ENCODE results near the gene STARD6.
"Not testable (repeated sequence)": the region's sequence is repeated elsewhere in the genome, so short reads cannot be mapped to it uniquely, and the experiment has no call there.

STARD6 gene

GRCh38 chr18:54389143-54389505, 31.5 kb upstream of the STARD6 start:
- TF ChIP-seq, protein P1, sequence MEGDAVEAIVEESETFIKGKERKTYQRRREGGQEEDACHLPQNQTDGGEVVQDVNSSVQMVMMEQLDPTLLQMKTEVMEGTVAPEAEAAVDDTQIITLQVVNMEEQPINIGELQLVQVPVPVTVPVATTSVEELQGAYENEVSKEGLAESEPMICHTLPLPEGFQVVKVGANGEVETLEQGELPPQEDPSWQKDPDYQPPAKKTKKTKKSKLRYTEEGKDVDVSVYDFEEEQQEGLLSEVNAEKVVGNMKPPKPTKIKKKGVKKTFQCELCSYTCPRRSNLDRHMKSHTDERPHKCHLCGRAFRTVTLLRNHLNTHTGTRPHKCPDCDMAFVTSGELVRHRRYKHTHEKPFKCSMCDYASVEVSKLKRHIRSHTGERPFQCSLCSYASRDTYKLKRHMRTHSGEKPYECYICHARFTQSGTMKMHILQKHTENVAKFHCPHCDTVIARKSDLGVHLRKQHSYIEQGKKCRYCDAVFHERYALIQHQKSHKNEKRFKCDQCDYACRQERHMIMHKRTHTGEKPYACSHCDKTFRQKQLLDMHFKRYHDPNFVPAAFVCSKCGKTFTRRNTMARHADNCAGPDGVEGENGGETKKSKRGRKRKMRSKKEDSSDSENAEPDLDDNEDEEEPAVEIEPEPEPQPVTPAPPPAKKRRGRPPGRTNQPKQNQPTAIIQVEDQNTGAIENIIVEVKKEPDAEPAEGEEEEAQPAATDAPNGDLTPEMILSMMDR (IDR thresholded peaks at IDR 0.05; ENCODE audit: low read depth, low read length, missing control alignments) = no peak
- no peak overlapping the region for H3K4me3 ChIP-seq (replicated peaks; ENCODE audit: low read depth, low read length)
- DNase-seq (ENCODE audit: extremely low read depth, low read depth) = no peak

GRCh38 chr18:54388203-54389142, 30.8 kb upstream of the STARD6 start:
- TF ChIP-seq, protein P1 (IDR thresholded peaks at IDR 0.05; ENCODE audit: low read depth, low read length, missing control alignments) = no peak
- H3K4me3 ChIP-seq (replicated peaks; ENCODE audit: low read depth, low read length) = no peak overlapping the region
- peak; percentile 98 for DNase-seq (ENCODE audit: extremely low read depth, low read depth)

DNA sequence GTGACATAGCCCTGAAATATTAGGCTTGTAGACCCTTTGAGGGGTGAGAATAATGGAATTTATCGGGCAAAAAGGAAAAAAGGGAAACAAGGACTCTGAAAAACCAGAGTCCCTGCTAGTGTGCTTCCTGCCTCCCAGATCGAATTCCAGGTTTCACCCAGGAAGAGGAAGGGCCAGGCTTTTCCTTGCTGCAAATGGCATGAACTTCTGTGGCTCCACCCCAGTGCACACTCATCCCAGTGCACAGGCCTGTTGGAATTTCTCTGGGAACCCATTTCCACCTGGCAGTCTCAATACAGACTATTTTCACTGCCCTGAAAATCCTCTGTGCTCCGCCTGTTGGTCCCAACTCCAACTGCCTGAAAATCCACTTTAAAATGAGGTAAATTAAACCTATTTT, 30.0 kb upstream of the STARD6 start:
- TF ChIP-seq, protein P1 (IDR thresholded peaks at IDR 0.05; ENCODE audit: low read depth, low read length, missing control alignments) = no peak
- no peak overlapping the region for H3K4me3 ChIP-seq (replicated peaks; ENCODE audit: low read depth, low read length)
- DNase-seq (ENCODE audit: extremely low read depth, low read depth) = peak; percentile 27

DNA sequence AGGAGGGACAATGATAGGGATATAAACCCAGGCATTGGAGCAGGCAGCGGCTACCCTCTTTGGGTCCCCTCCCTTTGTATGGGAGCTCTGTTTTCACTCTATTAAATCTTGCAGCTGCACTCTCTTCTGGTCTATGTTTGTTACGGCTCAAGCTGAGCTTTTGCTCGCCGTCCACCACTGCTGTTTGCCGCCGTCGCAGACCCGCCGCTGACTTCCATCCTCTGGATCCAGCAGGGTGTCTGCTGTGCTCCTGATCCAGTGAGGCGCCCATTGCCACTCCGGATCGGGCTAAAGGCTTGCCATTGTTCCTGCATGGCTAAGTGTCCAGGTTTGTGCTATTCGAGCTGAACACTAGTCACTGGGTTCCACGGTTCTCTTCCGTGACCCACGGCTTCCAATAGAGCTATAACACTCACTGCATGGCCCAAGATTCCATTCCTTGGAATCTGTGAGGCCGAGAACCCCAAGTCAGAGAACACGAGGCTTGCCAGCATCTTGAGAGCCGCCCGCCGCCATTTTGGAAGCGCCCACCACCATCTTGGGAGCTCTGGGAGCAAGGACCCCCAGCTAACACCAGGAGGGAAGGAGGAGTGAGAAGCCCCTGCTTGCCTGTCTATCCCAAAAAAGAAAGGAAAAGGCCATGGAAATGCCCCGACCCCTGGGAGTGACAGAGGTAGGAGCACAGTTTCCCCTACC, 29.3 kb upstream of the STARD6 start:
- DNase-seq (ENCODE audit: extremely low read depth, low read depth); H3K4me3 ChIP-seq (replicated peaks; ENCODE audit: low read depth, low read length): not testable (repeated sequence)

DNA sequence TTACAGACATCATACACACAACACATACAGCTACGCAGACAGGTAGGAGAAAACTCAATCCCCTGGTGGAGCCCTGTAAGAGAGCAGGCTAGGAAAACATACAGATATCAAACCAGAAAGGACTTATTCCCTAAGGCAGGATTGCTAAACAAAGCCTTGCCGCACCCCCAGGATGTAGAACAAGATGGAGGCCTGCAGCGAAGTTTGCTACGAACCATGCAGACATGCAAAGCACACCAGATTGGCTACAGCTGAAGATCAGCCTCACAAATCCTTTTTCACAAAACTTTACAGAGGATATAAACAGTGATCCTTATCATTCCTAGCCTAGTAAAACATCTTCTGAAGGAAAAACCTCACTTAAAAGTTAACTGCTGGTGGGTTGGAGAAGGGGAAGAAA, 28.4 kb upstream of the STARD6 start:
- DNase-seq (ENCODE audit: extremely low read depth, low read depth) = no peak
- H3K4me3 ChIP-seq (replicated peaks; ENCODE audit: low read depth, low read length) = no peak overlapping the region
- TF ChIP-seq, protein P1 (IDR thresholded peaks at IDR 0.05; ENCODE audit: low read depth, low read length, missing control alignments) = no peak

DNA sequence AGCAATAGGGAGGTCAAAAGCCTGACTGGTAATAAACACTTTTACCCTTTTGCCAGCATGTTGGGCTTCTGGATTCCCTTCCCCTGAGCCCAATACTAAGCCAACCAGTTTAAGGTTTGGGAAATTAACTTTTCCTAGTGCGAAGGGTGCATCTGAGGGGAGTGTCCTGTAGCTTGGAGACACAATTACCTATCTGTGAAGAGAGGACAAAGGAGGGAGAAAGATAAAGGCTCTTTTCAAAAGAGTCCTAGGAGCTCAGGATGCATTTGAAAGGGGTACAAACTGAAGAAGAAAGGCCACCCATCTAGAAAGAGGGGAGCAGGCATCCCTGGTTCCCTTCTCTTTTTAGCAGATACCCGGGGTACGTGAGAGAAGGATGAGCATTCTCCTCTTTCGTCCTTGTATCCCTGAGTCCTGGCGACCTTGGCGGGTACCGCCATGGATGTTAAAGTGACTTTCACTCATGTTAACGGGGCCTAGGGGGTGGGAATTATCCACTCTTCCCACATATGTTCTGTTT, 25.1 kb upstream of the STARD6 start:
- DNase-seq (ENCODE audit: extremely low read depth, low read depth) = no peak
- no peak overlapping the region for H3K4me3 ChIP-seq (replicated peaks; ENCODE audit: low read depth, low read length)
- TF ChIP-seq, protein P1 (IDR thresholded peaks at IDR 0.05; ENCODE audit: low read depth, low read length, missing control alignments) = no peak

DNA sequence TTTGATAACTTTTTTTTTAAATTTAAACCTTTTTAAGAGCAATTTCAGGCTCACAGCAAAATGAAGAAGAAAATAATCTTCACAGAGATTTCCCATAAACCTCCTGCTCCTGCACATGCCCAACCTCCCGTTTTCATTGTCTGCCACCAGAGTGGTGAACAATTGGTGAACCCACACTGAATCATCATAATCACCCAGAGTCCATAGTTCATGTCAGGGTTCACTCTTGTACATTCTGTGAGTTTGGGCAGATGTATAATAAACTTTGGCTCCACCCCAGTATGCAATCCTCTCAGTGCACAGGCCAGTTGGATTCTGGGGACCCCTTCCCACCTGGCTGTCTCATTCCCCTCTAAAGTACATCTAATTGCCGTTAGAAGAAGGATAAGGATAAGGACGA, 24.4 kb upstream of the STARD6 start:
- TF ChIP-seq, protein P1 (IDR thresholded peaks at IDR 0.05; ENCODE audit: low read depth, low read length, missing control alignments) = no peak
- no peak for DNase-seq (ENCODE audit: extremely low read depth, low read depth)
- H3K4me3 ChIP-seq (replicated peaks; ENCODE audit: low read depth, low read length) = no peak overlapping the region
